Hepatocyte (in vitro differentiated cells): ENCODE results near the gene CLDN5. TPM values are rescaled to one million over a fixed set of nuclear protein-coding genes. Genes with fewer than 3 reads are reported as not detected.
A peak's percentile ranks its signal among the peaks of the same experiment; 100 is the strongest.

Source experiments
- DNase-seq: peaks from one replicate; pipeline ENCODE4 v3.0.0-alpha.2; 2016; ENCODE audit warnings: low spot score
- H2AFZ ChIP-seq: fragments of 200-600 bp; sonication (generic); 2 replicates; pipeline ENCODE4 v1.6.0; 2016; ENCODE audit warnings: antibody characterized with exemption, mild to moderate bottlenecking
- H3K27ac ChIP-seq: fragments of 200-600 bp; sonication (generic); 2 replicates; pipeline ENCODE4 v1.5.1; 2016; ENCODE audit warnings: mild to moderate bottlenecking
- H3K27me3 ChIP-seq: fragments of 200-600 bp; sonication (generic); 2 replicates; pipeline ENCODE4 v1.6.1; 2016
- H3K36me3 ChIP-seq: fragments of 200-600 bp; sonication (generic); replicated peaks from 2 replicates; pipeline ENCODE4 v1.5.1; 2016; ENCODE audit warnings: low read depth; ENCODE audit not compliant: insufficient read depth
- H3K4me1 ChIP-seq: fragments of 200-600 bp; sonication (generic); 2 replicates; pipeline ENCODE4 v1.5.1; 2016; ENCODE audit warnings: mild to moderate bottlenecking, moderate library complexity; ENCODE audit not compliant: insufficient read depth
- H3K4me2 ChIP-seq: fragments of 200-600 bp; sonication (generic); 2 replicates; pipeline ENCODE4 v1.6.0; 2016
- H3K4me3 ChIP-seq: fragments of 200-600 bp; sonication (generic); 2 replicates; pipeline ENCODE4 v1.5.1; 2016; ENCODE audit warnings: mild to moderate bottlenecking
- H3K79me2 ChIP-seq: fragments of 200-600 bp; sonication (generic); 2 replicates; pipeline ENCODE4 v1.6.0; 2017; ENCODE audit warnings: mild to moderate bottlenecking
- H3K9me2 ChIP-seq: fragments of 200-600 bp; sonication (generic); replicated peaks from 2 replicates; pipeline ENCODE4 v1.6.0; 2017; ENCODE audit warnings: mild to moderate bottlenecking; ENCODE audit not compliant: insufficient read depth
- H3K9me3 ChIP-seq: fragments of 200-600 bp; sonication (generic); 2 replicates; pipeline ENCODE4 v1.5.1; 2016; ENCODE audit warnings: low read depth, mild to moderate bottlenecking
- H4K20me1 ChIP-seq: fragments of 200-600 bp; sonication (generic); 2 replicates; pipeline ENCODE4 v1.6.0; 2016; ENCODE audit warnings: mild to moderate bottlenecking; ENCODE audit not compliant: insufficient read depth, poor library complexity, severe bottlenecking
- EZH2 ChIP-seq: fragments of 200-600 bp; sonication (generic); IDR thresholded peaks from 2 replicates; pipeline ENCODE4 v1.6.1; 2016; ENCODE audit warnings: antibody characterized with exemption, mild to moderate bottlenecking, borderline replicate concordance
- EZH2phosphoT487 ChIP-seq: fragments of 200-600 bp; sonication (generic); IDR thresholded peaks from one replicate; pipeline ENCODE4 v1.6.1; 2018; ENCODE audit warnings: antibody characterized with exemption, mild to moderate bottlenecking, low read depth, moderate library complexity; ENCODE audit not compliant: unreplicated experiment, severe bottlenecking
- WGBS: methylation state at CpG from one replicate; pipeline ENCODE4 v1.1.6; 2016; ENCODE audit warnings: low lambda C conversion rate; ENCODE audit errors: missing lambda C conversion rate; 5-methylcytosine and 5-hydroxymethylcytosine counted together
- polyA plus RNA-seq: library from polyadenylated mRNA; unstranded; fragments of >200 nt; fragmentation: Nextera tagmentation; extraction: Ambion mirVana; gene quantifications from 2 replicates; pipeline ENCODE4 v1.2.1, GENCODE V29; 2016
- total RNA-seq: library from RNA; depleted of rRNA; stranded (reverse); fragments of >200 nt; gene quantifications from 2 replicates; pipeline ENCODE4 v1.2.3, GENCODE V29; 2014
- TF ChIP-seq, protein P1 (sequence below): fragments of 200-600 bp; sonication (generic); IDR thresholded peaks from 2 replicates; pipeline ENCODE4 v1.5.1; 2016; ENCODE audit warnings: antibody characterized with exemption, mild to moderate bottlenecking; ENCODE audit not compliant: poor library complexity

Gene CLDN5
- total and polyA plus RNA-seq, 2 experiments from 2014 or later = 4.9 to 9.9 TPM

DNA sequence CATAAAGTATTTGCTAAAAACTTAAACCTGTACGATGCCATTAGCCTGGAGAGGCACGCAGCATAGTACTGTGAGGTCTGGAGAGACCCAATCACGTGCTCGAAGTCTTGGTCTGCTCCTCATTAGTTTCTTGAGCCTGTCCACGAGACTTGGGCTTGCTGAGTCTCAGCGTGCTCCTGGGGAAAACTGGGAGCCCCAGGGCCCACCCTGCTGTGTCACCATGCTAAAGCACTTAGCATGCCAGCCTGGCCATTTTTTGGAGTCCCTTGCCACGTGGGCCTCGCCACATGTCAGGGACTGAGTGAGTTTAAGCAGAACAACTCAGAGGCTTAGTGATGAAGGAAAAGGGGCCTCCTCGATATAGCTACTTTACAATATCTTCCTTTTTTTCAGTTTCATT is 41.9 kb downstream of the CLDN5 start:
- Histone ChIP-seq H3K4me1 (no peaks in the 10 kb centered on the region), H3K27me3 (no peaks in the 10 kb centered on the region), H3K36me3 (no peaks in the 10 kb centered on the region), H3K4me2 (no peak overlapping the region), H2AFZ (no peak overlapping the region), H3K9me3 (no peaks in the 10 kb centered on the region), H3K9me2 (no peaks in the 10 kb centered on the region), H3K79me2 (peaks cover 20% of the 10 kb centered on the region), H4K20me1 (peaks cover 8% of the 10 kb centered on the region), H3K27ac (no peak overlapping the region), H3K4me3 (no peak overlapping the region)
- 94% methylated on average over 9 of the region's 9 CpGs for WGBS
- no peak for DNase-seq
- TF ChIP-seq EZH2 (no peak), EZH2phosphoT487 (no peak)
- TF ChIP-seq, protein P1, sequence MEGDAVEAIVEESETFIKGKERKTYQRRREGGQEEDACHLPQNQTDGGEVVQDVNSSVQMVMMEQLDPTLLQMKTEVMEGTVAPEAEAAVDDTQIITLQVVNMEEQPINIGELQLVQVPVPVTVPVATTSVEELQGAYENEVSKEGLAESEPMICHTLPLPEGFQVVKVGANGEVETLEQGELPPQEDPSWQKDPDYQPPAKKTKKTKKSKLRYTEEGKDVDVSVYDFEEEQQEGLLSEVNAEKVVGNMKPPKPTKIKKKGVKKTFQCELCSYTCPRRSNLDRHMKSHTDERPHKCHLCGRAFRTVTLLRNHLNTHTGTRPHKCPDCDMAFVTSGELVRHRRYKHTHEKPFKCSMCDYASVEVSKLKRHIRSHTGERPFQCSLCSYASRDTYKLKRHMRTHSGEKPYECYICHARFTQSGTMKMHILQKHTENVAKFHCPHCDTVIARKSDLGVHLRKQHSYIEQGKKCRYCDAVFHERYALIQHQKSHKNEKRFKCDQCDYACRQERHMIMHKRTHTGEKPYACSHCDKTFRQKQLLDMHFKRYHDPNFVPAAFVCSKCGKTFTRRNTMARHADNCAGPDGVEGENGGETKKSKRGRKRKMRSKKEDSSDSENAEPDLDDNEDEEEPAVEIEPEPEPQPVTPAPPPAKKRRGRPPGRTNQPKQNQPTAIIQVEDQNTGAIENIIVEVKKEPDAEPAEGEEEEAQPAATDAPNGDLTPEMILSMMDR = no peak

DNA sequence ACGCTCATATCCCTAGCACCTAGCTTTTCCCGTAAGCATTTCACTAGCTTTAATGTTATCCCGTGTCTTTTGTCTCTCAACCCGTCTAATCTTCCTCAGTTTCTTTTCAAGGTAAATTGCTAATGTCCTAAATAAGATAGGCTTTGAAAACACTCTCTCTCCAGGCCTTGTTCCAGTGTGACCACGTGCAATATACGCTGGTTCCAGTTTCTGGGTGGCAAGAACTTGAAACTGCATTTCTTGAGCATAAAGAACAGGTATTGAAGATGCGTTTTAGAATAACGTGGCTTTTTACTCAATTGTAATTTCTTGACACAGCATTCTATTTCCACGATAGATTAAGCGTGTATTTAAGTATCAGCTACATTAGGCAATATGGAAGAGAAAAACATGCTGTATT is 43.4 kb downstream of the CLDN5 start:
- Histone ChIP-seq H3K4me3 (no peak overlapping the region), H2AFZ (no peak overlapping the region)

DNA sequence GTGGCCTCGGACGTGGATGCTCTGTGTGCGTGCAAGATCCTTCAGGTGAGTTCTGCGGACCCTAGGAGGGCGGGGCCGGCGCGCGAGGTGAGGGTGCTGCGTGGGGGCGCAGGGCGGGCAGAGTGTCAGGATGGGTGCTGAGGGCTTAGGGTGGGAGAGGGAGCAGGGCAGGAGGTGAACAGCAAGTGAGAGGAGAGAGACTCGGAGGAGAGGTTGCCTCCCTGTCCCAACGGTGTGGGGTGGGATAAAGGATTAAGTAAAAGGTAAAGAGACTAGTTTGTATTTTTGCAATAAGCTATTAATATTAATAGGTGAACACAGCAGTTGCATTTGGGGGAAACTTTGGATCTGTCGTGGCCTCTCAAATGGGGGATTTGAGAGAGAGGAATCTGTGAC is 44.0 kb downstream of the CLDN5 start:
- Histone ChIP-seq H3K27me3 (no peaks in the 10 kb centered on the region), H2AFZ (no peak overlapping the region), H3K9me2 (no peaks in the 10 kb centered on the region), H3K36me3 (no peaks in the 10 kb centered on the region), H3K4me1 (no peaks in the 10 kb centered on the region), H3K79me2 (peaks cover 41% of the 10 kb centered on the region), H3K4me3 (peak overlapping the region; percentile 3), H3K4me2 (peak overlapping the region; percentile 81), H3K27ac (no peak overlapping the region), H3K9me3 (no peaks in the 10 kb centered on the region), H4K20me1 (peaks cover 17% of the 10 kb centered on the region)
- no peak for DNase-seq
- WGBS = 3% methylated on average over 3 of the region's 15 CpGs
- no peak for TF ChIP-seq EZH2
- TF ChIP-seq, protein P1 = no peak
- TF ChIP-seq EZH2phosphoT487 = no peak

More for the DNA sequence above, 43.4 kb downstream of the CLDN5 start:
- Histone ChIP-seq H3K4me2 (peak overlapping the region; percentile 81), H3K9me3 (no peaks in the 10 kb centered on the region), H3K79me2 (peaks cover 35% of the 10 kb centered on the region), H3K4me1 (no peaks in the 10 kb centered on the region), H3K27ac (no peak overlapping the region), H3K36me3 (no peaks in the 10 kb centered on the region), H3K9me2 (no peaks in the 10 kb centered on the region), H4K20me1 (peaks cover 14% of the 10 kb centered on the region), H3K27me3 (no peaks in the 10 kb centered on the region)
- no peak for DNase-seq
- 79% methylated on average over 10 of the region's 10 CpGs for WGBS
- TF ChIP-seq, protein P1 = no peak
